Embryonic facial prominence (tissue), 1 donor: ENCODE data around the gene ATOH7.
"Not testable (repeated sequence)": the region's sequence is repeated elsewhere in the genome, so short reads cannot be mapped to it uniquely, and the experiment has no call there.

ENCODE experiments used
- DNase-seq: peaks from one replicate; pipeline ENCODE4 v3.0.0-alpha.2; 2016; ENCODE audit errors: extremely low spot score

The ATOH7 gene

GRCh38 chr10:68231817-68232251 lies at the start of gene ATOH7:
TSS of gene ATOH7 (minus strand) at chr10:68232113. CDS start at chr10:68231677, 436 bp downstream.
- DNase-seq = no peak

- no peak for DNase-seq
Measured at GRCh38 chr10:68280758-68281157, 48.8 kb upstream of the ATOH7 start.

- DNase-seq = not testable (repeated sequence)
Measured at GRCh38 chr10:68278906-68279753, 47.2 kb upstream of the ATOH7 start.

GRCh38 chr10:68277814-68278213 lies 45.9 kb upstream of the ATOH7 start:
- not testable (repeated sequence) for DNase-seq

GRCh38 chr10:68276224-68276623 lies 44.3 kb upstream of the ATOH7 start:
- no peak for DNase-seq

- no peak for DNase-seq
Measured at GRCh38 chr10:68275600-68276126, 43.8 kb upstream of the ATOH7 start.

GRCh38 chr10:68272833-68273232 lies 40.9 kb upstream of the ATOH7 start:
- no peak for DNase-seq

- no peak for DNase-seq
Measured at GRCh38 chr10:68271196-68271882, 39.4 kb upstream of the ATOH7 start.

GRCh38 chr10:68269562-68270290 lies 37.8 kb upstream of the ATOH7 start:
- no peak for DNase-seq

GRCh38 chr10:68261132-68261856 lies 29.4 kb upstream of the ATOH7 start:
- DNase-seq = no peak

- DNase-seq = no peak
Measured at GRCh38 chr10:68253346-68253745, 21.4 kb upstream of the ATOH7 start.

GRCh38 chr10:68251625-68252495 lies 19.9 kb upstream of the ATOH7 start:
- no peak for DNase-seq

- DNase-seq = no peak
Measured at GRCh38 chr10:68251151-68251550, 19.2 kb upstream of the ATOH7 start.

- no peak for DNase-seq
Measured at GRCh38 chr10:68249297-68249696, 17.4 kb upstream of the ATOH7 start.

GRCh38 chr10:68247931-68248330 lies 16.0 kb upstream of the ATOH7 start:
- DNase-seq = no peak

GRCh38 chr10:68246397-68246796 lies 14.5 kb upstream of the ATOH7 start:
- not testable (repeated sequence) for DNase-seq

GRCh38 chr10:68242051-68242450 lies 10.1 kb upstream of the ATOH7 start:
- DNase-seq = no peak

GRCh38 chr10:68239596-68240150 lies 7.8 kb upstream of the ATOH7 start:
- no peak for DNase-seq

GRCh38 chr10:68239069-68239468 lies 7.2 kb upstream of the ATOH7 start:
- no peak for DNase-seq

- DNase-seq = no peak
Measured at GRCh38 chr10:68238371-68238770, 6.5 kb upstream of the ATOH7 start.
